Keratinocyte (primary cell): Measurements from ENCODE around the gene KLHL15. TPM values are rescaled to one million over a fixed set of nuclear protein-coding genes. Genes with fewer than 3 reads are reported as not detected.

Source experiments
- DNase-seq: peaks from one replicate; pipeline ENCODE4 v3.0.0-alpha.2; 2011; ENCODE audit warnings: low read depth, missing footprints, low spot score
- FAIRE-seq: peaks from 2 replicates; lab custom pipeline; 2011; peaks lifted over from hg19 to GRCh38; lab: Jason Lieb, UNC
- H2AFZ ChIP-seq: 2 replicates; pipeline ENCODE4 v1.6.0; 2012; ENCODE audit warnings: low read length, control low read depth, inconsistent platforms; ENCODE audit not compliant: control insufficient read depth
- H3K27ac ChIP-seq: 2 replicates; pipeline ENCODE4 v1.5.1; 2011; ENCODE audit warnings: low read length; ENCODE audit not compliant: control insufficient read depth, insufficient read depth
- H3K27me3 ChIP-seq: 3 replicates; pipeline ENCODE4 v1.6.0; 2011; ENCODE audit warnings: low read length; ENCODE audit not compliant: control insufficient read depth, insufficient read depth; ENCODE audit errors: extremely low read depth
- H3K36me3 ChIP-seq, 2 experiments: 2 replicates in 1 of 2; 3 replicates in 1 of 2; pipeline ENCODE4 v1.5.1; 2011; ENCODE audit warnings: low read length in 2 of 2, mild to moderate bottlenecking in 1 of 2; ENCODE audit not compliant: control insufficient read depth in 2 of 2, insufficient read depth in 2 of 2; ENCODE audit errors: extremely low read depth in 1 of 2
- H3K4me1 ChIP-seq: 3 replicates; pipeline ENCODE4 v1.5.1; 2011; ENCODE audit warnings: low read length; ENCODE audit not compliant: control insufficient read depth, insufficient read depth; ENCODE audit errors: extremely low read depth
- H3K4me2 ChIP-seq: 3 replicates; pipeline ENCODE4 v1.6.0; 2011; ENCODE audit warnings: low read depth, low read length; ENCODE audit not compliant: control insufficient read depth, insufficient read depth; ENCODE audit errors: extremely low read depth
- H3K4me3 ChIP-seq, 3 experiments: fragments of 200-600 bp in 1 of 3; sonication (generic) in 1 of 3; 2 replicates in 2 of 3; 3 replicates in 1 of 3; pipeline ENCODE4 v1.5.1; 2011 to 2016; ENCODE audit warnings: low read length in 3 of 3, mild to moderate bottlenecking in 3 of 3, control low read depth in 2 of 3, inconsistent platforms in 1 of 3, low read depth in 1 of 3, mixed read lengths in 1 of 3, mixed run types in 1 of 3, moderate library complexity in 1 of 3; ENCODE audit not compliant: control insufficient read depth in 2 of 3, insufficient read depth in 2 of 3; ENCODE audit errors: extremely low read depth in 1 of 3
- H3K79me2 ChIP-seq: 2 replicates; pipeline ENCODE4 v1.6.0; 2012; ENCODE audit warnings: low read length; ENCODE audit not compliant: control insufficient read depth, insufficient read depth
- H3K9ac ChIP-seq: 3 replicates; pipeline ENCODE4 v1.6.0; 2011; ENCODE audit warnings: low read length; ENCODE audit not compliant: control insufficient read depth, insufficient read depth; ENCODE audit errors: extremely low read depth
- H3K9me1 ChIP-seq: 3 replicates; pipeline ENCODE4 v1.6.0; 2011; ENCODE audit warnings: low read length; ENCODE audit not compliant: control insufficient read depth, insufficient read depth; ENCODE audit errors: extremely low read depth
- H3K9me3 ChIP-seq: 2 replicates; pipeline ENCODE4 v1.5.1; 2012; ENCODE audit warnings: low read depth, low read length; ENCODE audit not compliant: control insufficient read depth
- H4K20me1 ChIP-seq: 3 replicates; pipeline ENCODE4 v1.6.0; 2011; ENCODE audit warnings: low read length; ENCODE audit not compliant: control insufficient read depth, insufficient read depth; ENCODE audit errors: extremely low read depth
- EZH2 ChIP-seq: IDR thresholded peaks from one replicate; pipeline ENCODE4 v1.6.1; 2012; ENCODE audit warnings: inconsistent platforms, mild to moderate bottlenecking, low read length, moderate library complexity
- dilution Hi-C: fragments of 300-500 bp; cut with MboI; formaldehyde crosslinking; loops from one replicate; pipeline ENCODE4 v1.7.0; 2020; ENCODE audit warnings: low sequenced_read_pairs; ENCODE audit not compliant: extremely low pct_ligation_motif_present
- polyA plus RNA-seq, 5 experiments: library from polyadenylated mRNA; depleted of rRNA in 3 of 5; stranded (reverse) in 3 of 5; stranded (forward) in 1 of 5; unstranded in 1 of 5; fragments of >200 nt; gene quantifications; 1 replicate in 1 of 5; 2 replicates in 3 of 5; 3 replicates in 1 of 5; pipeline versions ENCODE4 v1.2.1 to v1.2.3, GENCODE V29; 2011 to 2012; ENCODE audit warnings: missing spikeins in 2 of 5, low read depth in 1 of 5, low replicate concordance in 1 of 5
- TF ChIP-seq, protein P1 (sequence below), 3 experiments: IDR thresholded peaks in 1 of 3; conservative IDR thresholded peaks in 1 of 3; optimal IDR thresholded peaks in 1 of 3; 2 replicates in 2 of 3; 3 replicates in 1 of 3; pipeline versions ENCODE3 to v1.5.1; 2011; ENCODE audit warnings: low read length in 3 of 3, mild to moderate bottlenecking in 3 of 3, moderate library complexity in 2 of 3, control low read depth in 1 of 3, inconsistent platforms in 1 of 3; ENCODE audit not compliant: insufficient read depth in 2 of 3; ENCODE audit errors: extremely low read depth in 1 of 3

The KLHL15 gene
- polyA plus RNA-seq, 1 donor (not counting 4 experiments of a cell fraction or from before 2014, with no cell fraction given): 3.4 TPM

DNA sequence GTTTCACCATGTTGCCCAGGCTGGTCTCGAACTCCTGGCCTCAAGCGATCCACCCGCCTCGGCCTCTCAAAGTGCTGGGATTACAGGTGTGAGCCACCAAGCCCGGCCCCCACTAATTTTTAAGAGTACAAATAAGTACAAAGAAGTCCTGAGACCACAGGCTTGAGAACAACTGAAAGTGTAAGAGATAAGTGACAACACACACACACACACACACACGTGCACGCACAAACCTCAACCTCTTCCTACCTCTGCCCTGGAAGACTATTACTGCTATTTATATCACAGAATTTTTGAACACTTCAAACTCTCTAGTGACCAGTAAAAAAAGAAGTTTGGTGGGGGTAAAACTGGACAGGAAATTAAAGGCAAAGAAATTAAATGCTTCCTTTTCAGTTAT is 7.5 kb downstream of the KLHL15 start:
- H3K4me1 ChIP-seq: no peaks in the 10 kb centered on the region
- FAIRE-seq: no peak
- H4K20me1 ChIP-seq: no peaks in the 10 kb centered on the region

DNA sequence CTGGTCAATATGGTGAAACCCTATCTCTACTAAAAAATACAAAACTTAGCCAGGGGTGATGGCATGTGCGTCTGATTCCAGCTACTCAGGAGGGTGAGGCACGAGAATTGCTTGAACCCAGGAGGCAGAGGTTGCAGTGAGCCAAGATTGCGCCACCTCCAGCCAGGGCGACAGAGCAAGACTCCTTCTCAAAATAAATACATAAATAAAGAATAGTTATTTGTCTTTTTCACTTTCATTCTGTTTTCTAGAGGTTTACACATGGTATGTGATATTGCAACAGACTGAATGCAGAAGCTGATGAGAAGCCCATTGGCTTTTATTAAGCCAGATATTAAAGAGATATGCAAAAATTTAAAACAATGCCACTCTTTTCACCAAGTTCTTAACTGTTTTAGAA is 8.2 kb downstream of the KLHL15 start:
- no peak overlapping the region for H3K27ac ChIP-seq
- DNase-seq (no peak), FAIRE-seq (no peak)
- no peaks in the 10 kb centered on the region for H3K4me1 ChIP-seq
- TF ChIP-seq, protein P1, sequence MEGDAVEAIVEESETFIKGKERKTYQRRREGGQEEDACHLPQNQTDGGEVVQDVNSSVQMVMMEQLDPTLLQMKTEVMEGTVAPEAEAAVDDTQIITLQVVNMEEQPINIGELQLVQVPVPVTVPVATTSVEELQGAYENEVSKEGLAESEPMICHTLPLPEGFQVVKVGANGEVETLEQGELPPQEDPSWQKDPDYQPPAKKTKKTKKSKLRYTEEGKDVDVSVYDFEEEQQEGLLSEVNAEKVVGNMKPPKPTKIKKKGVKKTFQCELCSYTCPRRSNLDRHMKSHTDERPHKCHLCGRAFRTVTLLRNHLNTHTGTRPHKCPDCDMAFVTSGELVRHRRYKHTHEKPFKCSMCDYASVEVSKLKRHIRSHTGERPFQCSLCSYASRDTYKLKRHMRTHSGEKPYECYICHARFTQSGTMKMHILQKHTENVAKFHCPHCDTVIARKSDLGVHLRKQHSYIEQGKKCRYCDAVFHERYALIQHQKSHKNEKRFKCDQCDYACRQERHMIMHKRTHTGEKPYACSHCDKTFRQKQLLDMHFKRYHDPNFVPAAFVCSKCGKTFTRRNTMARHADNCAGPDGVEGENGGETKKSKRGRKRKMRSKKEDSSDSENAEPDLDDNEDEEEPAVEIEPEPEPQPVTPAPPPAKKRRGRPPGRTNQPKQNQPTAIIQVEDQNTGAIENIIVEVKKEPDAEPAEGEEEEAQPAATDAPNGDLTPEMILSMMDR (optimal IDR thresholded peaks at IDR 0.05 in 1 of 3, IDR thresholded peaks at IDR 0.05 in 1 of 3, conservative IDR thresholded peaks at IDR 0.05 in 1 of 3; ENCODE audit: extremely low read depth in 1 of 3, insufficient read depth in 2 of 3, low read length in 3 of 3): no peak
- no peak for TF ChIP-seq EZH2
- dilution Hi-C loops: no loop called here
- no peaks in the 10 kb centered on the region for H4K20me1 ChIP-seq
- peaks cover 9% of the 10 kb centered on the region for H3K79me2 ChIP-seq
- H2AFZ ChIP-seq: no peak overlapping the region
- H3K4me3 ChIP-seq: no peak overlapping the region
- no peaks in the 10 kb centered on the region for H3K9me1 ChIP-seq
- H3K4me2 ChIP-seq: no peak overlapping the region
- H3K27me3 ChIP-seq: no peaks in the 10 kb centered on the region
- no peaks in the 10 kb centered on the region for H3K9me3 ChIP-seq
- H3K36me3 ChIP-seq: no peaks in the 10 kb centered on the region
- no peak overlapping the region for H3K9ac ChIP-seq

More for the DNA sequence above, 7.5 kb downstream of the KLHL15 start:
- H3K9me3 ChIP-seq: no peaks in the 10 kb centered on the region
- no peak overlapping the region for H2AFZ ChIP-seq
- no peak overlapping the region for H3K4me2 ChIP-seq
- no peaks in the 10 kb centered on the region for H3K36me3 ChIP-seq
- dilution Hi-C loops: no loop called here
- TF ChIP-seq, protein P1 (optimal IDR thresholded peaks at IDR 0.05 in 1 of 3, IDR thresholded peaks at IDR 0.05 in 1 of 3, conservative IDR thresholded peaks at IDR 0.05 in 1 of 3; ENCODE audit: extremely low read depth in 1 of 3, insufficient read depth in 2 of 3, low read length in 3 of 3): no peak
- no peak for TF ChIP-seq EZH2
- no peaks in the 10 kb centered on the region for H3K9me1 ChIP-seq
- no peak overlapping the region for H3K4me3 ChIP-seq
- H3K27ac ChIP-seq: no peak overlapping the region
- no peak overlapping the region for H3K9ac ChIP-seq
- DNase-seq: no peak
- no peaks in the 10 kb centered on the region for H3K27me3 ChIP-seq
- peaks cover 14% of the 10 kb centered on the region for H3K79me2 ChIP-seq
